ENCODE data around the gene PPTC7. TPM values are rescaled to one million over a fixed set of nuclear protein-coding genes. Genes with fewer than 3 reads are reported as not detected.

The PPTC7 gene
- total RNA-seq, 1 donor from 2014 or later, result 13.7 TPM

DNA sequence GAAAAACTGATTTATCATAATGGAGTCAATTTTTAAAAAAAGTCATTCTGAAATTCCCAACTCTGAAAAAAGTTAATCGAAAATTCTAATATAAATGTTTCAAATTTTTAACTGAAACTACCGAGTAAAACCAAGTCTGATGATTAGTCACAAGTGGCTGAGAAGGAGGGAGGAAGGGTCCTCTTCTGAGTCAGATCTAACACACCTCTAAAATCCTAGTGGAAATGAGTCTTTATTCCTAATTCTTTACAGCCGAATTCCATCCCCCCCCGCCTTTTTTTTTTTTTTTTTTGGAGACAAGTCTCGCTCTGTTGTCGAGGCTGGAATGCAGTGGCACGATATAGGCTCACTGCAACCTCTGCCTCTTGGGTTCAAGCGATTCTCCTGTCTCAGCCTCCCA, 43.1 kb downstream of the PPTC7 start:
- TF ChIP-seq, protein P1, sequence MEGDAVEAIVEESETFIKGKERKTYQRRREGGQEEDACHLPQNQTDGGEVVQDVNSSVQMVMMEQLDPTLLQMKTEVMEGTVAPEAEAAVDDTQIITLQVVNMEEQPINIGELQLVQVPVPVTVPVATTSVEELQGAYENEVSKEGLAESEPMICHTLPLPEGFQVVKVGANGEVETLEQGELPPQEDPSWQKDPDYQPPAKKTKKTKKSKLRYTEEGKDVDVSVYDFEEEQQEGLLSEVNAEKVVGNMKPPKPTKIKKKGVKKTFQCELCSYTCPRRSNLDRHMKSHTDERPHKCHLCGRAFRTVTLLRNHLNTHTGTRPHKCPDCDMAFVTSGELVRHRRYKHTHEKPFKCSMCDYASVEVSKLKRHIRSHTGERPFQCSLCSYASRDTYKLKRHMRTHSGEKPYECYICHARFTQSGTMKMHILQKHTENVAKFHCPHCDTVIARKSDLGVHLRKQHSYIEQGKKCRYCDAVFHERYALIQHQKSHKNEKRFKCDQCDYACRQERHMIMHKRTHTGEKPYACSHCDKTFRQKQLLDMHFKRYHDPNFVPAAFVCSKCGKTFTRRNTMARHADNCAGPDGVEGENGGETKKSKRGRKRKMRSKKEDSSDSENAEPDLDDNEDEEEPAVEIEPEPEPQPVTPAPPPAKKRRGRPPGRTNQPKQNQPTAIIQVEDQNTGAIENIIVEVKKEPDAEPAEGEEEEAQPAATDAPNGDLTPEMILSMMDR (IDR thresholded peaks at IDR 0.05; ENCODE audit: unreplicated experiment), result no peak
- Mint-ChIP-seq H3K27ac (ENCODE audit: unreplicated experiment) (no peak overlapping the region), H3K4me1 (ENCODE audit: unreplicated experiment) (no peaks in the 10 kb centered on the region), H3K9me3 (ENCODE audit: unreplicated experiment) (no peaks in the 10 kb centered on the region), H3K36me3 (ENCODE audit: low read depth, unreplicated experiment) (peaks cover 8% of the 10 kb centered on the region), H3K4me3 (ENCODE audit: unreplicated experiment) (no peak overlapping the region), H3K27me3 (ENCODE audit: unreplicated experiment) (no peaks in the 10 kb centered on the region)
- DNase-seq (ENCODE audit: low spot score), result no peak

DNA sequence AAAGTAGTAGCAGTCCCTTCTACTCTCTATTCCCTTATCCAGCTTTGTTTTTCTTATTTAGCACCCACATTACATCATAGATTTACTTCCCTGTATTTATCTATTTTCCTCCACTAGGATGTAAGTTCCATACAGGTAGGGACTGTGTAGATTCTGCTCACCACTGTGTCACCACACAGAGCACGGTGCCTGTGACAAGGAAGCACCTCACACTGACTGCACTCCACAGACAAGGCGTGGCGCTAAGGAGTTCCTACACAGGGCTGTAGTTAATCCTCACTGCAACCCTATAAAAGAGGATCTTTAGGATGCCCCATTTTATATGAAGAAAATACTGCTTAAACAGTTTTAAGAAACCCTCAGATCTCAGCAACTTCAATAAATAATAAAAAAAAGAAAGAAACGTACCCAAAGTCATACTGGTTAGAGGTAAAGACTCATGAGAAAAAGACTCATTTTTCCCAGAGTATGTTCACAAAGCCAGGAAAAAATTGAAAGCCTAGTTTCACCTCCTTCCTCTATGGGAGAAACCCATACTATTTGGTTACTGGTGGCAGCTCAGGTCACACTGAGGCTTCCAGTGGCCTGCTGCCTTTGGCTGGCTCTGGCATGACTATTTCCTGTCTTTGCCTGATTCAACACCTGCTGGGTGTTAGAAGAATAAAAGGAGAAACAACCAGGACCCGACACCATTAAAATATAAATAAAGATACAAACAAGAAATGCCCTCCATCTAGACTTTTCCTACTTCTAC, 44.1 kb downstream of the PPTC7 start:
- Mint-ChIP-seq H3K27me3 (ENCODE audit: unreplicated experiment) (no peaks in the 10 kb centered on the region), H3K4me1 (ENCODE audit: unreplicated experiment) (no peaks in the 10 kb centered on the region), H3K9me3 (ENCODE audit: unreplicated experiment) (no peaks in the 10 kb centered on the region), H3K27ac (ENCODE audit: unreplicated experiment) (no peak overlapping the region), H3K36me3 (ENCODE audit: low read depth, unreplicated experiment) (peaks cover 8% of the 10 kb centered on the region), H3K4me3 (ENCODE audit: unreplicated experiment) (no peak overlapping the region)
- TF ChIP-seq, protein P1 (IDR thresholded peaks at IDR 0.05; ENCODE audit: unreplicated experiment), result no peak
- no peak for DNase-seq (ENCODE audit: low spot score)

DNA sequence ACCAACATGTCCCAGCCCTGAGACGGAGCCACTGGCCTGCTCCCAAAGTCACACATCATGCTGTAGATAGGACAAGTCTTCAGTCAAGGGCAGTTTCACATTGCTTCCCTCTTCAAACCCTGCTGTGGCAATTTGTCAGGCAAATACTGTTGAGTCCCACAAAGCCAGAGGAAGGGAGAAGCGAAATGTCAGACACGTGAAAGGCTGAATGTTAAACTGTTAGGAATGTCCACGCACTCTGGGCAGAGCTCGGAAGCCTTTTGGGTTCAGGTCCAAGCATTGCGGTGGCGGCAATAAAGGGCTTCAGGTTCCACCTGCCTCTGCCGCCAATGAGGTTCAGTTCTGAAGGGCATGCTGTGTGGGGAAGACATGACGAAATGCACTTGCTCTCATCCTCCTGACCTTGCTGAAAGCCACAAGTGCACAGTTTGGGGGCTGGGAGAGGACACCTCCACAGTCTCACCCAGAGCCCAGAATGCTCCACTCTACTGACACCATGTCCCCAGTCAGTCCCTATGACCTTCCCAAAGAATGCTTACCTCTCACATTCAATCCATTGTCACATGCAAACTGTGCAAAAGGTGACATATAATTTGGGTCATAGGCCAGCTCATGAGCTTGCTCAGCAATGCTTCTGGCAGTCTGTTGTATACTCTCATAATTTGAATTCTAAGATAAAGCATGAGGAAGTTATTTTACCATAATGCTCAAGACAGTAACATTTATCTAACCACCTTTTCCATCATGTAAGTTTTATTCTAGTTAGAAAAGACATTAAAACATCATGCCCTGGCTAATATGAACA, 45.3 kb downstream of the PPTC7 start:
- no peaks in the 10 kb centered on the region for H3K4me1 Mint-ChIP-seq (ENCODE audit: unreplicated experiment)
- H3K4me3 Mint-ChIP-seq (ENCODE audit: unreplicated experiment), result no peak overlapping the region

DNA sequence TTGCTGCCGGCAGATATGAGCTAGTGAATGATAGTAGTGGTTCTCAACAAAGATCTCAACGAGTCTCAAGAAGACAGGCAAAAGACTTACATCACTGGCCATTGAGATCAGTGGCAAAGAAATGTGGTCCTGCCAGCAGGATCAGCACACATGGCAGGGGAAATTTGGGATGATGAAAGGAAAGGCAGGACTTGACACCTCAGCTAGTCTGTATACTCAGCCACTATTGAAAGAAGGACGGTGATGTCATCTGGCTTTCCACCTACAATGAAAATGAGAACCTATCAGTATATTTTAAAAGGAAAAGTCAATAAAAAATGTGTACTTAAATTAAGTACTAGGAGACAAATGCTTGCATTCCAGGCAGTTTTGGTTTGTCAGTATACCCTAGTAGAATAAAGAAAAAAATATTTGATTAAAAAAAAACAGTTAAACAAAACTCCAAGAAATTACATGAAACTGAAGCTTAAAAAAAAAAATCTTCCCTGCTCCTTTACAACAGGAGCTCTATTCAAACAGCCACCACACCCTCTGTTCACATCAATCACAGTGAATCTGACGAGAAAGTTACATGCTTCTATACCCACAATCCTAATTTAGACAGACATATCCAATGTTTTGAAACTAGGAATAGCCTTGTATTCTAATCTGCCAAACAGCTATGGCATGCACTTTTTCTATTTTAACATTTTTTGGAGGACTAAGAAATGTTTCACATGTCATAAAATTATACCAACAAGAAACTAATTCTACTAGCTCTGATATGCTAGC, 46.1 kb downstream of the PPTC7 start:
- H3K4me3 Mint-ChIP-seq (ENCODE audit: unreplicated experiment), result no peak overlapping the region
- H3K4me1 Mint-ChIP-seq (ENCODE audit: unreplicated experiment), result no peaks in the 10 kb centered on the region
- TF ChIP-seq, protein P1 (IDR thresholded peaks at IDR 0.05; ENCODE audit: unreplicated experiment), result no peak
- no peaks in the 10 kb centered on the region for H3K27me3 Mint-ChIP-seq (ENCODE audit: unreplicated experiment)
- DNase-seq (ENCODE audit: low spot score), result no peak
- H3K27ac Mint-ChIP-seq (ENCODE audit: unreplicated experiment), result no peak overlapping the region
- no peaks in the 10 kb centered on the region for H3K9me3 Mint-ChIP-seq (ENCODE audit: unreplicated experiment)
- peaks cover 4% of the 10 kb centered on the region for H3K36me3 Mint-ChIP-seq (ENCODE audit: low read depth, unreplicated experiment)

More for the DNA sequence above, 45.3 kb downstream of the PPTC7 start:
- TF ChIP-seq, protein P1 (IDR thresholded peaks at IDR 0.05; ENCODE audit: unreplicated experiment), result no peak
- Mint-ChIP-seq H3K27me3 (ENCODE audit: unreplicated experiment) (no peaks in the 10 kb centered on the region), H3K36me3 (ENCODE audit: low read depth, unreplicated experiment) (peaks cover 4% of the 10 kb centered on the region), H3K27ac (ENCODE audit: unreplicated experiment) (no peak overlapping the region), H3K9me3 (ENCODE audit: unreplicated experiment) (no peaks in the 10 kb centered on the region)
- no peak for DNase-seq (ENCODE audit: low spot score)

Data from endothelial cell (in vitro differentiated cells).